Urinary bladder (tissue), 4 donors: ENCODE data around the gene IVNS1ABP. TPM values are rescaled to one million over a fixed set of nuclear protein-coding genes. Genes with fewer than 3 reads are reported as not detected.
A peak's percentile ranks its signal among the peaks of the same experiment; 100 is the strongest.
"Not testable (repeated sequence)": the region's sequence is repeated elsewhere in the genome, so short reads cannot be mapped to it uniquely, and the experiment has no call there.

ENCODE experiments used
- DNase-seq: peaks from one replicate; pipeline ENCODE4 v3.0.0-alpha.2; 2015; ENCODE audit errors: extremely low spot score
- H3K27ac ChIP-seq: one replicate; pipeline ENCODE4 v1.5.1; 2013; ENCODE audit warnings: low read depth, mild to moderate bottlenecking, moderate library complexity
- H3K36me3 ChIP-seq: one replicate; pipeline ENCODE4 v1.6.1; 2013; ENCODE audit warnings: mild to moderate bottlenecking, moderate library complexity; ENCODE audit not compliant: insufficient read depth
- H3K4me1 ChIP-seq: one replicate; pipeline ENCODE4 v1.6.1; 2013; ENCODE audit warnings: mild to moderate bottlenecking, moderate library complexity; ENCODE audit not compliant: insufficient read depth
- H3K4me3 ChIP-seq: one replicate; pipeline ENCODE4 v1.5.1; 2013; ENCODE audit warnings: low read depth, low read length
- WGBS: extraction: QIAGEN DNeasy Blood & Tissue Kit; methylation state at CpG from one replicate; pipeline ENCODE4 v1.1.7; 2013; 5-methylcytosine and 5-hydroxymethylcytosine counted together
- polyA plus RNA-seq: library from polyadenylated mRNA; stranded (reverse); fragments of 200-250 nt; gene quantifications from one replicate; pipeline ENCODE4 v1.2.3, GENCODE V29; 2013
- total RNA-seq: library from RNA; depleted of rRNA; stranded (reverse); fragments of >200 nt; gene quantifications from one replicate; pipeline ENCODE4 v1.2.3, GENCODE V29; 2014
- donor health status: healthy with polysubstance abuse.
- donor health status: healthy.

IVNS1ABP gene
- total RNA-seq (121 TPM), polyA plus RNA-seq (29.3 TPM)

DNA sequence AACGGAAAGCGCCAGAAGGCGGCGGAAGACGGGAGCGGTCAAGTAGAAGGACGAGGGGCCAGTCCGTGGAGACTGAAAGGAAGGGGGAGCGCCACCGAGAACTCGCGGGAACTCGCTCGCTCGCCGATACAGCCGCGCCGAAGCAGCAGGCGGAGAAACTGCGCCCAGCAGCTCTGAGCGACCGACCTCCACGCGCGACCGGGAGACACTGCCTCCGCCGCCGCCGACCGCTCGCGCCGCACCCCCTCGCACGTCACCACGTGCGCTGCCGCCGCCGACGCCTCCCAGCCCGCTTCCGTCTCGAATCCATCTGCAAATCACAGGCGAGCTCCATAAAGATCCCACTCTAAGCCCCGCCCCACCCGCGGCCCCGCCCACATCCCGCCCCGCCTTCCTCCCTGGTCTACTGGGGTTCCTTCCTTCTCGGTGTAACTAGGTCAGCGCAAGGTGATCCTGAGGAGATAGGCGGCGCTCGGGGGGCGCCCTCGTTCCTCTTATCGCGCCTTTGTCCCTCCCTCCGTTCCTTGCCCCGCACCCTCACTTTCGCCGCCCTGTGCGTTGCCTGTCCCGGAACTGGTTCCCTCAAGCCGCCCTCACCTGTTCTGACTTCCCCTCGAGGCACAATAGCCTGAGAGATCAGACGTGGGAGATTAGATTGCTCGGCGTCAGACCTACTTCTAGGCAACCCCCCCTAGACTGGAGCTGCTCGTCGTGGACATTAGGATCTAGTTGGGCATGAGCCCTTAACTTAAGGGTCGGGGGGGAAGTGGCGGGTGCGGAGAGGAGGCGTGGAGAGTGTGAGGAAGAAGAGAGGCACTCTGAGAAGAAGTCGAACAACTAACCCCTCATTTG lies at the start of gene IVNS1ABP:
TSS of gene IVNS1ABP (minus strand) at position 210 of the 852 bp plus-strand sequence. CDS start 7,750 bp downstream, outside the sequence.
- Histone ChIP-seq H3K36me3 (no peaks in the 10 kb centered on the region), H3K27ac (peak within 1 kb of the TSS; percentile 97), H3K4me3 (peak within 1 kb of the TSS; percentile 82), H3K4me1 (no peaks in the 10 kb centered on the region)
- under 1% methylated on average over 80 of the region's 80 CpGs for WGBS
- peak; percentile 80 for DNase-seq

DNA sequence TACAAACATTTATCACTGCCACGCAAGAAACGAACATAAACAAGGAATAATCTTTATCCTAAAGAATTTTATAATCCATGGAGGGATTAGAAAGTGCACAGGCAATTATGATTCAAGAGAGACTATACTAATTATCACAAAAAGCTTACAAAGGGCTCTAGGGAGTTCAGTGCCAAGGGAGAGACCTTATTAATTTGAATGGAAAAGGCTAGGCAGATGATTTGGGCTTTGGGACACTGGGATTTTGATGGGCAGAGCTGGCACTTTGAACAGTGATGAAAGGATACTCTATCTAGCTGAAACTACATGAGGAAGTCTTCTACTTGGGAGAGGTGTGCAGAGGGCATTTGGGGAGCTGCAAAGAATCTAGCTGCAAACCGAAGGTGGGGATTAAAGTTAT lies 48.9 kb upstream of the IVNS1ABP start:
- WGBS, result 51% methylated on average over 3 of the region's 3 CpGs
- Histone ChIP-seq H3K36me3 (no peaks in the 10 kb centered on the region), H3K4me3 (no peak overlapping the region), H3K27ac (no peak overlapping the region), H3K4me1 (no peaks in the 10 kb centered on the region)
- DNase-seq, result no peak

DNA sequence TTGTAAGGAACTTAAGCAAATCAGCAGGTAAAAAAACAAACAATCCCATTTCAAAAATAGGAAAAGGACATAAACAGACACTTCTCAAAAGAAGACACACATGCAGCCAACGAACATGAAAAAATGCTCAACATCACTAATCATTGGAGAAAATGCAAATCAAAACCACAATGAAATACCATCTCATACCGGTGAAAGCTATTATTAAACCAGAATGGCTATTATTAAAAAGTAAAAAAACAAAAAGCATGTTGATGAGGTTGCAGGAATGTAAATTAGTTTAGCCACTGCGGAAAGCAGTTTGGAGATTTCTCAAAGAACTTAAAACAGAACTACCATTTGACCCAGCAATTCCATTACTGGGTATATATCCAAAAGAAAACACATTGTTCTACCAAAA lies 47.5 kb upstream of the IVNS1ABP start:
- not testable (repeated sequence) for H3K27ac ChIP-seq, H3K4me1 ChIP-seq, DNase-seq, H3K36me3 ChIP-seq, H3K4me3 ChIP-seq
- WGBS, result 83% methylated on average over 3 of the region's 3 CpGs

DNA sequence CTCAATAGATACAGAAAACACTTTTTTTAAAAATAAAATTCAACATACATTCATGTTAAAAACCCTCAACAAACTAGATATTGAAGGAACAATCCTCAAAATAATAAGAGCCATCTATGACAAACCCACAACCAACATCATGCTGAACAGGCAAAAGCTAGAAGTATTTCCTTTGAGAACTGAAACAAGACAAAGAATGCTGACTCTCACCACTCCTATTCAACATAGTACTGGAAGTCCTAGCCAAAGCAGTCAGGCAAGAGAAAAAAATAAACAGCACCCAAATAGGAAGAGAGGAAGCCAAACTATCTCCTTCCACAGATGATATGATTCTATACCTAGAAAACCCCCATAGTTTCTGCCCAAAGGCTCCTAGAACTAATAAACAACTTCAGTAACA lies 46.2 kb upstream of the IVNS1ABP start:
- Histone ChIP-seq H3K4me1 (no peaks in the 10 kb centered on the region), H3K27ac (no peak overlapping the region)

DNA sequence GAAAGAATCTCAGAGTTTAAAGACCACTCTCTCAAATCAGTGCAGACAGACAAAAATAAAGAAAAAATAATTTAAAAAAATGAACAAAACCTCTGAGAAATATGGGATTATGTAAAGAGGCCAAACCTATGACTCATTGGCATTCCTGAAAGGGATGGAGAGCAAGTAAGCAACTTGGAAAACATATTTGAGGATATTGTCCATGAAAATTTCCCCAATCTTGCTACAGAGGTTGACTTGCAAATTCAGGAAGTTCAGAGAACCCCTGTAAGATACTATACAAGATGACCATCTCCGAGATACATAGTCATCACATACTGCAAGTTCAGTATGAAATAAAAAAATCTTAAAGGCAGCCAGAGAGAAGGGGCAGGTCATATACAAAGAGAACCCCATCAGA lies 43.7 kb upstream of the IVNS1ABP start:
- Histone ChIP-seq H3K4me1 (no peaks in the 10 kb centered on the region), H3K27ac (no peak overlapping the region), H3K36me3 (no peaks in the 10 kb centered on the region), H3K4me3 (no peak overlapping the region)
- DNase-seq, result no peak
- 95% methylated on average over 1 of the region's 1 CpG for WGBS

More for the DNA sequence above, 46.2 kb upstream of the IVNS1ABP start:
- Histone ChIP-seq H3K36me3 (no peaks in the 10 kb centered on the region), H3K4me3 (no peak overlapping the region)
- DNase-seq, result no peak

DNA sequence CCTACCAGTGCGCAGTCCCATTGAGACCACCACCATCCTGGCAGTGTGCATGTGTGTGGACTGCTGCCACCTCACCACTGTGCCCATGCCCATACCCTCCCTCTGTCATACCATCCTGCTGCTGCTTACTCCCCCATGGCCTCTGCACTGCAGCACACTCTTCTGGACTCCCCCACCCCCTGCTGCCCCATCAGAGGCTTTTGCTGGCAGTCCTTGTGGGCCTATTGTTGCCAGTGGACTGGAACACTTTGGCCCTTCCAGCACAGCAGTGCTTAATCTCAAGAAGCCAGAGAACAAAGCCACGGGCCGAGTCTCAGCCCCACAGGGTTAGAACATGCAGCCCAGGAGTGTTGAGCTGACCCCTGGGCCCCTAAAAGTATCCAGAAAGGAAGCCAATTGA lies 41.9 kb upstream of the IVNS1ABP start:
- Histone ChIP-seq H3K4me1 (no peaks in the 10 kb centered on the region), H3K27ac (no peak overlapping the region), H3K36me3 (no peaks in the 10 kb centered on the region), H3K4me3 (no peak overlapping the region)
- WGBS, result 93% methylated on average over 3 of the region's 3 CpGs
- DNase-seq, result no peak

DNA sequence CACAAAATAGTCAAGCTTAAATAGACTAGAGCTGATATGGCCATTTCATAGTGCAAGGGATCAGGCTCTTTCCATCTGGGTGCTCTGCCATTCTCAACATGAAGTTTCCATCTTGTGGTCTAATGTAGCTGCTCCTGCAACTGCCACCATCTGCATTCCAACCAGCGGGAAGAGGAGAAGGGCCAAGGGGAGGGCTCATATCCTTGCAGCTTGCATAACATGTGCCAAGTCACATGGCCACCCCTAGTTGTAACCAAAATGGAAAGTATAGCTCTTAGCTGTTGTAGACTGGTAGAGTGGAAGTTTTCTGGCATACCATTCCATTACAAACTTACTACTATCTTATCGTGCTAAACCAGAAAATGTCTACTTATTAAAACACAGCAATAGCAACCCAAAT lies 38.9 kb upstream of the IVNS1ABP start:
- DNase-seq, result no peak
- no peak overlapping the region for H3K4me3 ChIP-seq
- H3K27ac ChIP-seq, result no peak overlapping the region
- H3K36me3 ChIP-seq, result peaks cover 2% of the 10 kb centered on the region
- H3K4me1 ChIP-seq, result no peaks in the 10 kb centered on the region
- WGBS, result 87% methylated on average over 2 of the region's 2 CpGs

DNA sequence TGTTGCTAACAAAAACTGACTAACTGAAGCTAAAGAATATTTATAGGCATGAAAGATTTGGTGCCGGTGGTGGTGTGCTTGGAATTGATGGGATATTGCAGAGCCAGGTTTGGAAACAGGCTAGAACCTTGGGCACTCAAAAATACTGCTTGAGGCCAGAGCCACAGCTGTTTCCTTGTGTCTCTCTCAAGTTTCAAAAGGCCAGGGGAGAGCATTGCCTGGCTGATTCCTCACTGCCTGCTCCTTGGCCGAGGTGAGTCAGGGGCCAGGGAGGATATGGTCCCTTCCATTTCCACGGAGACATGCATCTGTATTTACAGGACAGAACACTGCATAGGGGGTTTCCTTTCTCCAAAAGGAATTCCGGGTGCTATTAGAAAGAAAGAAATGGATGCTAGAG lies 36.1 kb upstream of the IVNS1ABP start:
- Histone ChIP-seq H3K4me1 (no peaks in the 10 kb centered on the region), H3K36me3 (peaks cover 2% of the 10 kb centered on the region), H3K27ac (no peak overlapping the region), H3K4me3 (no peak overlapping the region)
- no peak for DNase-seq
- 58% methylated on average over 4 of the region's 4 CpGs for WGBS

DNA sequence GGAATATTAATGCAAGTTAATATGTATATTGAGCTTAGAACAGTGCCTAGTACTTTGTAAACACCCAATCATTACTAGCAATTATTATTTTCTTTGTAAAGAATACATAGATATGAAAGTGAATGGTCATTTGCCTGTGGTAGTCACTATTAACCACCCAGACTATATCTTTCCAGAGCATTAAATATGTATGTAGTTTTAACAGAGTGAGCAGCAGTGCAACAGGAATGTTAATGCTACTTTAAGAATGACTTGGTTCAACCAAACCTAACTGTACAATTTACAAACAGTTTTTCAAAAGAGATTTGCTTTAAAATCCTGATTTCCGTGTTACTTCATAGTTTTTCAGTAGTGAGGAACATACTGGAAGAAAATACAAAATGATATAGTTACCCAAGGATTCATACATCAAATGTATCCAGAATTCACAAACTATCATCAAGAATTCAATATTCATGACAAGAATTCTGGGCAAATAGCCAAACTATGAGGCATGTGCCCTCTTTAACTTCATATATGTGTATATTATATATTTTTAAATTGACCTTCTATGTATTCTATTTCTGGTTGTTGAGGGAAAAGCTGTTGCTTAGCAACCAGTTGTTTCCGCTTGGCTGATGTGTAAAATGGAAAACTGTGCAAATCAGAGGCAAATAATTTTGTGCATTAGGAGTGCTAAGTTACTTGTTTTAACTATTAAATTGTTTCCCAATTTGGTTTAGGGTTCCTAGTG lies 34.9 kb upstream of the IVNS1ABP start:
- 66% methylated on average over 2 of the region's 2 CpGs for WGBS
- H3K4me1 ChIP-seq, result no peaks in the 10 kb centered on the region
- peaks cover 2% of the 10 kb centered on the region for H3K36me3 ChIP-seq
- no peak for DNase-seq
- no peak overlapping the region for H3K4me3 ChIP-seq
- H3K27ac ChIP-seq, result no peak overlapping the region

DNA sequence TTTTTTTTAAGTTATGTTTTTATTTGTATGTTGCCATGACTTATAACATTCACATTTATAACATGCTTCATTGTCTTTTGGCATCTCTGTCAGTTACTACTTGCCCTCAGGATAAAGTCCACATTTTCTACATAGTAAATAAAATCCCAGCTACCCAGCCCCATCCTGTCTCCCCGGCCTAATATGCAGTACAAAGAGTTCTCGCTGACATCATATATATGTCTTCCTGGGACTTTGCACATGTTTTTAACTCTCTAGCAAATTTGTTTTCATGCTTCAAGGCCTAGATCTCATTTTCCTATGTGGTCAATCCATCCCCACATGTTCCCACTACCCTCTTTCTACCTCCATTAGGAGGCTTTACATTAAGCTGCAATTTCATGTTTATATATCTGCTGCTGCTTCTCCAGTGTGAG lies 33.0 kb upstream of the IVNS1ABP start:
- WGBS, result 61% methylated on average over 2 of the region's 2 CpGs
- Histone ChIP-seq H3K27ac (no peak overlapping the region), H3K36me3 (peaks cover 2% of the 10 kb centered on the region), H3K4me3 (no peak overlapping the region), H3K4me1 (no peaks in the 10 kb centered on the region)
- no peak for DNase-seq

DNA sequence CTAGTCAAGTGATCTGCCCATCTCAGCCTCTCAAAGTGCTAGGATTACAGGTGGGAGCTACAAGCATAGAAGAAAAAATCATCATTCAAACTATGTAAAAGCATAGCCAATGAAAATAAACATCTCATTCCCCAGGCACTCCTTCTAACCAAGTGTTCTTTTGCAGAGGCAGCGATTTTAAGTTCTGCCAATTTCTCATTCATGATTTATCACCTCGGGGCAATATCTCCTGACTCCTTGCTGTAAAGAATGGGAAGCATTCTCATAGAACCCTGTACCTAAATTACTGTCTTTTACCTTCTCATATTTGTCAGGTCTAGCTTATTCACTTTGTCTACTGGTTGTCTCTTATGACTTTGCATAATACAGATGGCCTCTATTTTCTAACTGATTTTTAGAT lies 32.5 kb upstream of the IVNS1ABP start:
- DNase-seq, result no peak
- WGBS, result 95% methylated on average over 2 of the region's 2 CpGs
- no peak overlapping the region for H3K27ac ChIP-seq
- no peaks in the 10 kb centered on the region for H3K4me1 ChIP-seq
- peaks cover 2% of the 10 kb centered on the region for H3K36me3 ChIP-seq
- H3K4me3 ChIP-seq, result no peak overlapping the region

DNA sequence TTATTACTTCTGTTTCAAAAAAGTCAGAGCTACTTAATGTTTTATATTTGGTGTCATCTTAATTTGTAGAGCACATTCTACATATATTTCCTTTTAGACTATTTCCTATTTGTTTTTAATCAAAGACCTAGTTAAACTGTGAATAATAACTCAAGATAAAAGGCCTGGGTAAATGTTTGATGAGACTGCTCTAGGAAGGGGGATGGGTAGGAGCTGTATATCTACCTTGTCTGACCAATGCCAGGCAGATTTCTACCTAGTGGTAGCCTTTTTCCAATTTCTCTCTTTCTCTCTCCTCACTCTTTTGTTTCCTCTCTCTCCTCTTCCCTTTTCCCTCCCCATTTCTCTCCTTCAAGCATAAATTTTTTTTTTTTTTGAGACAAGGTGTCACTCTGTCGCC lies 31.9 kb upstream of the IVNS1ABP start:
- DNase-seq, result no peak
- no peak overlapping the region for H3K4me3 ChIP-seq
- no peaks in the 10 kb centered on the region for H3K4me1 ChIP-seq
- WGBS, result 93% methylated on average over 1 of the region's 1 CpG
- no peak overlapping the region for H3K27ac ChIP-seq
- peaks cover 2% of the 10 kb centered on the region for H3K36me3 ChIP-seq

DNA sequence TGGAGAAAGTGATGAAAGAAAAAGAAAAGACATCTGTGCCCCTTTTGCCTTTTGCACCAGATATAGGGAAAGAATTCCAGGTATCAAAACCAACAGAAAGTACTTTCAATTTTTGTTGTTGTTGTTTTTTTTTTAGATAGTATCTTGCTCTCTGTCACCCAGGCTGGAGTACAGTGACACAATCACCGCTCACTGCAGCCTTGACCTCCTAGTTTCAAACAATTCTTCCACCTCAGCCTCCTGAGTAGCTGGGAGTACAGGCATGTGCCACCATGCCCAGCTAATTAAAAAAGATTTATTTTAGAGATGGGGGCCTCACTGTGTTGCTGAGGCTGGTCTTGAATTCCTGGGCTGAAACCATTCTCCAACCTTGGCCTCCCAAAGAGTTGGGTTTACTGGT lies 31.3 kb upstream of the IVNS1ABP start:
- WGBS, result 95% methylated on average over 1 of the region's 1 CpG
- DNase-seq, result no peak
- Histone ChIP-seq H3K36me3 (peaks cover 2% of the 10 kb centered on the region), H3K4me1 (no peaks in the 10 kb centered on the region), H3K27ac (no peak overlapping the region), H3K4me3 (no peak overlapping the region)
